Fibroblast of gingiva (primary cell): ENCODE results near the gene FLII.
"Not testable (repeated sequence)": the region's sequence is repeated elsewhere in the genome, so short reads cannot be mapped to it uniquely, and the experiment has no call there.

Source experiments
- DNase-seq: peaks from one replicate; pipeline ENCODE4 v3.0.0-alpha.2; 2011; ENCODE audit warnings: low read depth

The FLII gene

GRCh38 chr17:18217412-18218015 is 41.0 kb downstream of the FLII start:
- peak; percentile 39 for DNase-seq

- DNase-seq = not testable (repeated sequence)
These were observed 41.6 kb downstream of the FLII start for GRCh38 chr17:18216906-18217305.

GRCh38 chr17:18213666-18214270 is 44.8 kb downstream of the FLII start:
- no peak for DNase-seq

DNA sequence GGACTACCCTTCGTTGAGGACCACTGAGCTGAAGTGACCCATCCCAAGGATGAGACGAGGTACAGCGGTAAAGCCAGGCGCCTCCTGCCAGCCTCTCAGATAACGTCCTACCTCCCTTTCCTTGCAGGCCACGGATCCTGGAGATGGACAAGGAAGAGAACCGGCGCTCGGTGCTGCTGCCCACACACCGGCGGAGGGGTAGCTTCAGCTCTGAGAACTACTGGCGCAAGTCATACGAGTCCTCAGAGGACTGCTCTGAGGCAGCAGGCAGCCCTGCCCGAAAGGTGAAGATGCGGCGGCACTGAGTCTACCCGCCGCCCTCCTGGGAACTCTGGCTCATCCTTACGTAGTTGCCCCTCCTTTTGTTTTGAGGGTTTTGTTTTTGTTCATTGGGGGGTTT is 50.4 kb downstream of the FLII start:
- DNase-seq = no peak

DNA sequence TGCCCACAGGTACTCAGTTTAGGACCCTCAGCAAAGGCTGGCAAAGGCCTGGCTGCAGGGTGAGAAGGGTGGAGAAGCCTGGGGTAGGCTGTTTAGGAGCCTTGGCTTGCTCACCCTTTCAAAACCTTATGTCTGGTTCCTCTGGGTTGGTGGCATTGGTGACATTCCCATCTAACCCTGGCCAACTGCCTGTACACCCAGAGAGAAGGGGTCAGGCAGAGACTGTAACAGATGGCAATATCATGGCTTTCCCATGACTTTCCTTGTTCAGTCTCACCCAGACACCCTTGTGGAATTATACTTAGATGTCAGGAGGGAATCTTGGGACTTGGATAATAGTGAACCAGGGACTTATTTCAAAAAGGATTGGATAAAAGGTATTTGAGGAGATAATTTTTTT is 51.6 kb downstream of the FLII start:
- no peak for DNase-seq

DNA sequence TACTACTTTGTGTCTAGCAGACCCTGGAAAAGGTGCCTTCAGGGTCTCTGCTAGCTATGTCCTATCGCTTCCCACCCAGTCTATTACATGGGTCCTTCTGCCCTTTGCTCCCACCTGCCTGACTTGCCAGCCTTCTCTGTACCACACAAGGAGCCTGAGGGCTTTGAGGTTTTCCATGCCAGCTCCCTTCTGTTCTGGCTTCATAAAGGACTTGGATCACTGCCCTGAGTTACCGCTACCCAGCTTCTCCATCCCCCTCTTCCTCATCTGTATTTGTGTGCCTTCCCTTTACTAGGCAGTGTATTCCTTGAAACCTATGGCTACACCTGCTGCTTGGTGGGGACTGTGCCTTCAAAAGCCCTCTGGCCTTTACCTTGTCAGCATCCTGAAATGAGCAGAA is 52.7 kb downstream of the FLII start:
- no peak for DNase-seq

- no peak for DNase-seq
These were observed 55.2 kb downstream of the FLII start for GRCh38 chr17:18203308-18203707.

GRCh38 chr17:18201108-18201507 is 57.4 kb downstream of the FLII start:
- DNase-seq = no peak

- DNase-seq = no peak
These were observed 60.0 kb downstream of the FLII start for GRCh38 chr17:18198530-18198929.

- no peak for DNase-seq
These were observed 60.9 kb downstream of the FLII start for GRCh38 chr17:18197535-18198194.

GRCh38 chr17:18195246-18195645 is 63.3 kb downstream of the FLII start:
- DNase-seq = no peak
